ENCODE measurements around the gene HINFP. TPM values are rescaled to one million over a fixed set of nuclear protein-coding genes. Genes with fewer than 3 reads are reported as not detected.

The HINFP gene
- total RNA-seq, 1 experiment from 2014 or later: 38.1 TPM

DNA sequence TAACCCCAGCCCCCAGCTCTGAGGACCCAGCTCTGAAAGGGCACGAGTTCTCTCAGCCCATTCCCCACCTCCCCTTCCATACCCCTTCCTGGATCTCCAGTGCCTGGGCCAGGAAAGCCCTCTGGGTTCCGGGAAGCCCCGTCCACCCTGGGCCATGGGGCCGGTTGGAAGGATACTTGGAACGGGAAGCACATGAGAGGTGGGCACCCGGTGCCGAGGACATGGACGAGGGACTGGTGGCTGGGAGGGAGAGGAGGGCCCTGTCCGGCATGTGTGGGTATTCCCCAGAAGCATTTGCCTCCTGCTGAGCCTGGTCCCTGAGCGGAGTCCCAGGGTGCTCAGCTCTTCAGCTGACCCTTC lies 5.2 kb upstream of the HINFP start:
- no peaks in the 10 kb centered on the region for H3K9me3 ChIP-seq (ENCODE audit: control insufficient read depth in 1 of 2, insufficient read depth in 1 of 2, low read depth in 1 of 2, low read length in 2 of 2)
- H3K9me2 ChIP-seq (ENCODE audit: insufficient read depth): no peaks in the 10 kb centered on the region
- no peaks in the 10 kb centered on the region for H3K27me3 ChIP-seq (ENCODE audit: insufficient read depth, low read length)
- no peak overlapping the region for H3K4me2 ChIP-seq (ENCODE audit: low read length)
- no peak overlapping the region for H3K27ac ChIP-seq (ENCODE audit: low read depth, low read length)
- H3K79me2 ChIP-seq (ENCODE audit: insufficient read depth, low read length): no peaks in the 10 kb centered on the region
- no peaks in the 10 kb centered on the region for H4K20me1 ChIP-seq (ENCODE audit: insufficient read depth)
- peaks cover 4 to 17% of the 10 kb centered on the region in 2 experiments; a peak in 3 of 4 replicates for H3K4me1 ChIP-seq (ENCODE audit: control insufficient read depth in 1 of 2, insufficient read depth in 2 of 2, low read length in 2 of 2)
- POLR2A ChIA-PET: no interaction called here
- no peak for DNase-seq (ENCODE audit: low read depth, low spot score)
- no peak overlapping the region for H2AFZ ChIP-seq (ENCODE audit: low read depth, low read length, poor library complexity, severe bottlenecking)
- TF ChIP-seq CBX3 (IDR thresholded peaks at IDR 0.05; ENCODE audit: low read depth) (no peak), ELF1 (IDR thresholded peaks at IDR 0.05; ENCODE audit: borderline replicate concordance, low read depth) (no peak), TCF7L2 (IDR thresholded peaks at IDR 0.05; ENCODE audit: borderline replicate concordance, extremely low read depth, insufficient read depth, insufficient read length) (no peak), SIN3A (IDR thresholded peaks at IDR 0.05; ENCODE audit: low read depth) (no peak), YY1 (IDR thresholded peaks at IDR 0.05; ENCODE audit: extremely low read depth, insufficient replicate concordance, low read depth, low read length) (no peak)
- TF ChIP-seq, protein P1, sequence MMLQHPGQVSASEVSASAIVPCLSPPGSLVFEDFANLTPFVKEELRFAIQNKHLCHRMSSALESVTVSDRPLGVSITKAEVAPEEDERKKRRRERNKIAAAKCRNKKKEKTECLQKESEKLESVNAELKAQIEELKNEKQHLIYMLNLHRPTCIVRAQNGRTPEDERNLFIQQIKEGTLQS (IDR thresholded peaks at IDR 0.05): no peak
- TF ChIP-seq, protein P2, sequence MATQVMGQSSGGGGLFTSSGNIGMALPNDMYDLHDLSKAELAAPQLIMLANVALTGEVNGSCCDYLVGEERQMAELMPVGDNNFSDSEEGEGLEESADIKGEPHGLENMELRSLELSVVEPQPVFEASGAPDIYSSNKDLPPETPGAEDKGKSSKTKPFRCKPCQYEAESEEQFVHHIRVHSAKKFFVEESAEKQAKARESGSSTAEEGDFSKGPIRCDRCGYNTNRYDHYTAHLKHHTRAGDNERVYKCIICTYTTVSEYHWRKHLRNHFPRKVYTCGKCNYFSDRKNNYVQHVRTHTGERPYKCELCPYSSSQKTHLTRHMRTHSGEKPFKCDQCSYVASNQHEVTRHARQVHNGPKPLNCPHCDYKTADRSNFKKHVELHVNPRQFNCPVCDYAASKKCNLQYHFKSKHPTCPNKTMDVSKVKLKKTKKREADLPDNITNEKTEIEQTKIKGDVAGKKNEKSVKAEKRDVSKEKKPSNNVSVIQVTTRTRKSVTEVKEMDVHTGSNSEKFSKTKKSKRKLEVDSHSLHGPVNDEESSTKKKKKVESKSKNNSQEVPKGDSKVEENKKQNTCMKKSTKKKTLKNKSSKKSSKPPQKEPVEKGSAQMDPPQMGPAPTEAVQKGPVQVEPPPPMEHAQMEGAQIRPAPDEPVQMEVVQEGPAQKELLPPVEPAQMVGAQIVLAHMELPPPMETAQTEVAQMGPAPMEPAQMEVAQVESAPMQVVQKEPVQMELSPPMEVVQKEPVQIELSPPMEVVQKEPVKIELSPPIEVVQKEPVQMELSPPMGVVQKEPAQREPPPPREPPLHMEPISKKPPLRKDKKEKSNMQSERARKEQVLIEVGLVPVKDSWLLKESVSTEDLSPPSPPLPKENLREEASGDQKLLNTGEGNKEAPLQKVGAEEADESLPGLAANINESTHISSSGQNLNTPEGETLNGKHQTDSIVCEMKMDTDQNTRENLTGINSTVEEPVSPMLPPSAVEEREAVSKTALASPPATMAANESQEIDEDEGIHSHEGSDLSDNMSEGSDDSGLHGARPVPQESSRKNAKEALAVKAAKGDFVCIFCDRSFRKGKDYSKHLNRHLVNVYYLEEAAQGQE (IDR thresholded peaks at IDR 0.05; ENCODE audit: low read depth): no peak
- H3K4me3 ChIP-seq (replicated peaks in 1 of 2; ENCODE audit: low read depth in 1 of 2, low read length in 2 of 2): no peak overlapping the region
- RAD21 ChIA-PET (ENCODE audit: low non-redundant PET in 1 of 2, low total read pairs in 2 of 2, uncharacterized antibody in 2 of 2, unreplicated experiment in 2 of 2): no interaction called here
- intact Hi-C loops (cut with micrococcal nuclease): no loop called here
- peaks cover 11 to 19% of the 10 kb centered on the region in 2 experiments; a peak in 2 of 4 replicates for H3K36me3 ChIP-seq (ENCODE audit: control insufficient read depth in 1 of 2, insufficient read depth in 2 of 2, low read length in 2 of 2)
- H3K9ac ChIP-seq (ENCODE audit: low read length): no peak overlapping the region
- CTCF ChIA-PET: no interaction called here
- BruUV-seq (replicated peaks): no TSS peak
- no peak for ATAC-seq

All from HCT116 (cell line).